OCI-LY1 (cell line): Measurements from ENCODE around the gene SNAI3.
A peak's percentile ranks its signal among the peaks of the same experiment; 100 is the strongest.
"Not testable (repeated sequence)": the region's sequence is repeated elsewhere in the genome, so short reads cannot be mapped to it uniquely, and the experiment has no call there.

Experiments used
- H2AFZ ChIP-seq: fragments of 200-600 bp; sonication (generic), shearing (Covaris generic); 2 replicates; pipeline ENCODE4 v1.6.0; 2014; ENCODE audit warnings: antibody characterized with exemption, mild to moderate bottlenecking, low read length
- H3F3A ChIP-seq: fragments of 200-600 bp; sonication (generic), shearing (Covaris generic); 2 replicates; pipeline ENCODE4 v1.6.0; 2014; ENCODE audit warnings: mild to moderate bottlenecking, antibody characterized with exemption, low read length, moderate library complexity; ENCODE audit not compliant: insufficient read depth
- H3K27ac ChIP-seq: fragments of 200-600 bp; sonication (generic); 2 replicates; pipeline ENCODE4 v1.5.1; 2014; ENCODE audit warnings: low read length, mixed run types, mild to moderate bottlenecking, low read depth; ENCODE audit not compliant: poor library complexity, severe bottlenecking
- H3K27me3 ChIP-seq: fragments of 200-600 bp; sonication (generic); 2 replicates; pipeline ENCODE4 v1.6.0; 2014; ENCODE audit warnings: antibody characterized with exemption, mild to moderate bottlenecking, low read length, moderate library complexity; ENCODE audit not compliant: insufficient read depth
- H3K36me3 ChIP-seq: fragments of 200-600 bp; sonication (generic); 2 replicates; pipeline ENCODE4 v1.6.1; 2014; ENCODE audit warnings: mild to moderate bottlenecking, antibody characterized with exemption, low read length, moderate library complexity, mixed read lengths; ENCODE audit not compliant: insufficient read depth
- H3K4me1 ChIP-seq: fragments of 200-600 bp; sonication (generic); 2 replicates; pipeline ENCODE4 v1.5.1; 2014; ENCODE audit warnings: mild to moderate bottlenecking, low read length, moderate library complexity; ENCODE audit not compliant: insufficient read depth, severe bottlenecking
- H3K4me2 ChIP-seq: fragments of 200-600 bp; sonication (generic), shearing (Covaris generic); 2 replicates; pipeline ENCODE4 v1.6.1; 2014; ENCODE audit warnings: low read length
- H3K4me3 ChIP-seq: fragments of 200-600 bp; sonication (generic); 2 replicates; pipeline ENCODE4 v1.5.1; 2014; ENCODE audit warnings: low read length, low read depth, mild to moderate bottlenecking, mixed read lengths; ENCODE audit not compliant: poor library complexity, severe bottlenecking
- H3K79me2 ChIP-seq: fragments of 200-600 bp; shearing (Covaris generic); 2 replicates; pipeline ENCODE4 v1.6.1; 2016; ENCODE audit warnings: mixed run types, low read length, mixed read lengths; ENCODE audit not compliant: insufficient read depth
- H3K9ac ChIP-seq: fragments of 200-600 bp; sonication (generic), shearing (Covaris generic); 2 replicates; pipeline ENCODE4 v1.6.1; 2014; ENCODE audit warnings: mild to moderate bottlenecking, low read length, mixed read lengths
- H3K9me2 ChIP-seq: fragments of 200-600 bp; sonication (generic), shearing (Covaris generic); 2 replicates; pipeline ENCODE4 v1.6.1; 2014; ENCODE audit warnings: low read depth, mild to moderate bottlenecking, low read length, mixed read lengths
- H3K9me3 ChIP-seq: fragments of 200-600 bp; shearing (Covaris generic); 2 replicates; pipeline ENCODE4 v1.6.1; 2014; ENCODE audit warnings: low read length, mixed read lengths
- H4K20me1 ChIP-seq: fragments of 200-600 bp; sonication (generic), shearing (Covaris generic); 2 replicates; pipeline ENCODE4 v1.6.0; 2016; ENCODE audit warnings: mild to moderate bottlenecking, low read length; ENCODE audit not compliant: insufficient read depth
- CTCF ChIP-seq: fragments of 200-600 bp; sonication (generic), shearing (Covaris generic); IDR thresholded peaks from 2 replicates; pipeline ENCODE4 v1.5.1; 2017; ENCODE audit warnings: mild to moderate bottlenecking, antibody characterized with exemption, low read length, moderate library complexity, mixed read lengths
- EZH2 ChIP-seq: fragments of 200-600 bp; sonication (generic), shearing (Covaris generic); IDR thresholded peaks from 2 replicates; pipeline ENCODE4 v1.8.0; 2017; ENCODE audit warnings: borderline replicate concordance, mixed run types, mild to moderate bottlenecking, antibody characterized with exemption, low read length, moderate library complexity, mixed read lengths

The SNAI3 gene

DNA sequence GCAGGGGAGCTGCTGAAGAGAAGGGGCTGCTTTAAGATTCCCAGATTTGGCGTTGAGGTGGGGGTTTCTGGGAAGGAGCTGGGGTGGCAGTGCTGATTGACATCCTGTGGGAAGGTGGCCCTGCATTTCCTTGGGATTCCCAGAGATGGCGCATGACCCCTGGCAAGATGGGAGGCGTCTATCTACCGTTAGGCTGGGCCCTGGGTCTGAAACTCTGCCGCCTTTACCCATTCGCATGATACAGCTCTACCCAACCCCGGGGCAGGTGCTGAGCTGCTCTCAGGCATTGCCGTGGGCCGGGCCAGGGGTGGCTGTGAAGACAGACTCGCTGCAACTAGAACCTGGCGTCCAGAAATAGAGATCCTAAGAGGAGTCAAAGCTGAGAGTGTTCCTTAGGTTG is 13.5 kb downstream of the SNAI3 start:
- Histone ChIP-seq H3K79me2 (no peaks in the 10 kb centered on the region), H3K36me3 (peaks cover 33% of the 10 kb centered on the region), H3K27me3 (no peaks in the 10 kb centered on the region; the same call in 1 of the 2 replicates), H3K9me3 (no peaks in the 10 kb centered on the region), H4K20me1 (no peaks in the 10 kb centered on the region), H3K27ac (no peak overlapping the region), H3K9ac (no peak overlapping the region), H3F3A (no peaks in the 10 kb centered on the region), H3K4me2 (no peak overlapping the region), H3K4me3 (no peak overlapping the region), H3K4me1 (no peaks in the 10 kb centered on the region), H3K9me2 (no peaks in the 10 kb centered on the region), H2AFZ (no peak overlapping the region)
- peak; percentile 8; the same call in 1 of the 2 replicates for TF ChIP-seq CTCF
- TF ChIP-seq EZH2 = no peak

DNA sequence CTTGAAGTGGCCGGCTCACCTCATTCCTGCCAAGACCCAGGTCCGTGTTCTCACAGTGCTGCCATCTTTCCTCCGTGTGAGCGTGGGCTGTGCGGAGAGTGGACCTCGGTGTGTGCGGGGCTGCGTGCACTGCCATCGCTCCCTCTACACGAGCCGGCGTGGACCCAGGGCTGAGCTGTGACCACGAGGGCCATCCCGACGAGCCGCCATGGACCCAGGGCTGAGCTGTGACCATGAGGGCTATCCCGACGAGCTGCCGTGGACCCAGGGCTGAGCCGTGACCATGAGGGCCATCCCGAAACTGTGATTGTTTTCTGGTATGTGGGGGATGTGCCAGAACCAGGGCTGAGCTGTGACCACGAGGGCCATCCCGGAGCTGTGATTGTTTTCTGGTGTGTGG is 14.5 kb downstream of the SNAI3 start:
- TF ChIP-seq EZH2 (no peak), CTCF (no peak)
- H3K79me2 ChIP-seq = no peaks in the 10 kb centered on the region
- H3K4me3 ChIP-seq = no peak overlapping the region
- no peaks in the 10 kb centered on the region for H3K9me2 ChIP-seq
- H3K27ac ChIP-seq = no peak overlapping the region
- H3F3A ChIP-seq = no peaks in the 10 kb centered on the region
- no peak overlapping the region for H3K4me2 ChIP-seq
- H3K9ac ChIP-seq = no peak overlapping the region
- no peaks in the 10 kb centered on the region; the same call in 1 of the 2 replicates for H3K27me3 ChIP-seq
- peaks cover 39% of the 10 kb centered on the region for H3K36me3 ChIP-seq
- H2AFZ ChIP-seq = no peak overlapping the region
- no peaks in the 10 kb centered on the region for H3K9me3 ChIP-seq
- H3K4me1 ChIP-seq = no peaks in the 10 kb centered on the region
- no peaks in the 10 kb centered on the region for H4K20me1 ChIP-seq

DNA sequence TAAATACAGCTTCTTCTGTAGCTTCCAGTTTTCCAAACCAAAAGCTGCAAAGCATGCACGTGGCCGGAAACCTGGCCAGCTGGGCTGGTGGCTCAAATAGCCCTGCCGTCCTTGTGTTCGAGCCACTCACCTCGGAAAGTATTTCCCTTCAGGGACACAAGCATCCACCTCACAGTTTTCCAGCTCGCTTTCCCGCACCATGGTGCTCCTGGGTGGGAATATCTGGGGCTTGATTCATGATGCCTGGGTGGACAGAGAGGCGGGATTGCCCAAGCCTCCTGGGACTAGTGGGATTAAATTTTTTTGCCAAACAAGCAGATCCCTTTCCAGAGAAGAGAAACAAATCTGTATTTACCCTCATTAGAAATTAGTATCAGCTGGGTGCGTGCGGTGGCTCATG is 16.3 kb downstream of the SNAI3 start:
- Histone ChIP-seq H3K4me3 (no peak overlapping the region), H3K4me2 (no peak overlapping the region), H3K27me3 (no peaks in the 10 kb centered on the region), H3K79me2 (no peaks in the 10 kb centered on the region), H3K4me1 (peaks cover 8% of the 10 kb centered on the region), H3K9ac (no peak overlapping the region), H3K36me3 (peaks cover 30% of the 10 kb centered on the region), H3K9me2 (no peaks in the 10 kb centered on the region), H3K9me3 (no peaks in the 10 kb centered on the region), H3K27ac (no peak overlapping the region), H2AFZ (no peak overlapping the region), H3F3A (no peaks in the 10 kb centered on the region), H4K20me1 (no peaks in the 10 kb centered on the region)
- no peak for TF ChIP-seq EZH2

DNA sequence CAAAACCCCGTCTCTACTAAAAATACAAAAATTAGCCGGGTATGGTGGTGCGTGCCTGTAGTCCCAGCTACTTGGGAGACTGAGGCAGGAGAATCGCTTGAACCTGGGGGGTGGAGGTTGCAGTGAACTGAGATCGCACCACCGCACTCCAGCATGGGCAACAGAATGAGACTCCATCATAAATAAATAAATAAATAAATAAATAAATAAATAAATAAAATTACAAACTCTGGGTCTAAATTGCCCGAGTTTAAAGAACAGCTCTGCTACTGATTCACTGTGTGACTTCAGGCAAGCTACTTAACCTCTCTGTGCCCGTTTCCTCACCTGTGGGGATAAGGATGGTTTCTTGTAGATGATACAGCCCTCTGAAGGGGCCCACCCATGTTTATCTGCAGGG is 16.8 kb downstream of the SNAI3 start:
- not testable (repeated sequence) for H3K9me2 ChIP-seq, H3K9ac ChIP-seq, H4K20me1 ChIP-seq

More for the DNA sequence above, 16.8 kb downstream of the SNAI3 start:
- not testable (repeated sequence) for H3K4me2 ChIP-seq, H3K27me3 ChIP-seq, H3K4me3 ChIP-seq, H3K79me2 ChIP-seq, H2AFZ ChIP-seq, H3K27ac ChIP-seq, H3K9me3 ChIP-seq, H3F3A ChIP-seq
- Histone ChIP-seq H3K4me1 (peaks cover 13% of the 10 kb centered on the region), H3K36me3 (peaks cover 27% of the 10 kb centered on the region)
